Stimulated activated CD4-positive, alpha-beta T cell treated with anti-CD3 and anti-CD28 coated beads, Interleukin-2, amount 100 ng/mL, for 24 hours (primary cell): ENCODE data around the gene FCAMR.

Source experiments
- DNase-seq, 2 donors: peaks; one replicate each; pipeline ENCODE4 v3.0.0-alpha.2; 2020

The FCAMR gene

GRCh38 chr1:206955476-206956451 lies 14.5 kb downstream of the FCAMR start:
- no peak for DNase-seq

DNA sequence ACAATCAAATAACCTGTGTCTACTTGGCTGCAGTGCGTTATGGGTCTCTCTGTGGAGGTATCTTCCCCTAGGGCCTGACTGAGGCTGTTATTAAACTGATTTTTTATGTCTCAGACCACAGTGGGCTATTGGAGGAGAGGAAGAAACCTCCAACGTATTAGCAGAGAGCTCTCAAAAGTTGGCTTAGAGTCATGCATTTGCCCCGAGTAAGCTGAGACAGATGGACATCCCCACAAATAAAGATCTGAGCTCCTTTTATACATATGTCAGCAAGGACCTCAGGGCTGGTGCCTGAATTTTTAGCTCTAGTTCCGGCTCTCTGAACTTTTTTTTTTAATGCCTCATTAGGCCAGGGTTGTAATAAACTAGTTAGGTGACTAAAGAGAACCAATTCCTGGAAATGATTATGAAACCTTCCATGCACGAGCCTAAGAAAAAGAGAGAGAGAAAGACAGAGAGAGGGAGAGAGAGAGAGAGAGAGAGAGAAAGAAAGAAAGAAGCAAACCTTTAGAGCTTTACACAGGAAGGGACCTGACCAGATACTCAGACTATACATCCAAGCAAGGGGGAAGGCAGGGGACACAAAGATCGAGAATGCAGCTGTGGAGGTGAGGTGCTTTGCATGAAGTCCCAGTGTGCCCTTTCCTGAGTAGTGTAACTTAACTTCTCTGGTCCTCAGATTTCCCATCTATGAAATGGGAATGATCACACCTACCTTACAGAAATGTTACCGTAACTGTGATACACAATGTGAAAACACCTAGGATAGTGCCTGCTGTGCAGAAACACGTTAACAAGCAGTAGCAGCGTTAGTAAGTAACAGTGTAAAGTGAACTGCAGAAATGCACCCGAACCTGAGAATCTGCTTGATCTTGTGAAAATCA lies 15.6 kb downstream of the FCAMR start:
- no peak for DNase-seq

DNA sequence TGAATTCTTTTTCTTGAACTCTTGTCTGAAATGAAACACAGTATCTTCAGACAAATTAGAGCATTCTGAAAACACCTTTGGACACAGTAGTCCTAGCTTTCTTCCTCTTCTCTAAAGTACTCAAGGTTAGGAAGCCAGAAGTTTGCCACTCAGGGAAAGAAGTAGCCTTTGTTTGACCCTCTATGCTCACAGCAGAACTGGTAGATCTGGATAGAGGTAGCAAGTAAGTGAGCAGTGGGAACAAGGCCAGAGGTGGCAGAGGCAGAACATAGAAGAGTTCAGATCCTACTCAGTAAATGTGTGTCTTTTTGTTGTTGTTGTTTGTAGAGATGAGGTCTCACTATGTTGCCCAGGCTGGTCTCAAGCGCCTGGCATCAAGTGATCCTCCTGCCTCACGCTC lies 16.6 kb downstream of the FCAMR start:
- DNase-seq = no peak

DNA sequence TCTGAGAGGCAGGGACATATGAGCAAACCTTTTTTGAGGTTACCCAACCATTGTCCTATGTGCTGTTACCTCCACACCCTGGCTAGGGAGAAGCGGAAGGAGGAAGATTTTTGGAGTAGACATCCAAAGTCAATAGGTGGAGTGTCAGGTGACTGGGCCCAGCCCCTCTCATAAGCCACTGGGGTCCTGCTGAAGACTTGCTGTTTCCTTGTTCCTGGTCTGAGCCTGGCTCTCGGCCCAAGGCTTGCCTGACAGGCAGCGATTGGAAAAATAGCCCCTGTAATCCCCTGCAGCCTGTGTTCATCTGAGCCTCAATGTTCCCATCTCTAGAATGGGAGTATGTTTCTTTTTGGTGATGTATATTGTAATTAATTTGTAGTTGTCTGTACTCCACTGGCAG lies 17.1 kb downstream of the FCAMR start:
- no peak for DNase-seq

- no peak for DNase-seq
Observed at GRCh38 chr1:206952171-206952570, 18.1 kb downstream of the FCAMR start.

GRCh38 chr1:206951318-206952100 lies 18.8 kb downstream of the FCAMR start:
- DNase-seq = no peak

GRCh38 chr1:206949641-206950040 lies 20.6 kb downstream of the FCAMR start:
- DNase-seq = no peak

GRCh38 chr1:206949208-206949607 lies 21.1 kb downstream of the FCAMR start:
- DNase-seq = no peak

- DNase-seq = no peak
Observed at GRCh38 chr1:206947255-206947654, 23.0 kb downstream of the FCAMR start.

DNA sequence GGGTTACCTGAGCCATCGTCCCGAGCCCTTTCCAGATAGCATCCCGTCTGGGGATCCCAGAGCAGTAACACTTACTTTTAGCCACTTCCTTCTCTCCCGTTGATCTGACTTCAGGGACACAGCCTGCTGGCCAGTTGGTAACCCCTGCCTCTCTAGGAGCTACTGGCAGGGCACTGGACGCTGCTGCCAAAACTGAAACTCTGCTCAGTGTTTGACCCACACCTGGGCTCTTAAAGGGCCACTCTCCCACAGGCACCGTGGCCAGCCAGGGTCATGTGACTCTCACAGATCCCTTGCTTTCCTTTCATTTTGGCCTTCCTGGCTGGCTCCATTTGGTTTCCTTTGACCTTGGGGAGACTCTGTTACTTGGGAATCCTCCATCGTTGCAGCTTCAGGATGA lies 24.0 kb downstream of the FCAMR start, which contains the start of gene PIGR:
Gene PIGR, minus strand, starts transcription at position 206 of the 400 bp plus-strand sequence. CDS start 5,935 bp downstream, outside the sequence.
- no peak for DNase-seq

- DNase-seq = no peak
Observed at GRCh38 chr1:206945779-206946178, 24.5 kb downstream of the FCAMR start.

DNA sequence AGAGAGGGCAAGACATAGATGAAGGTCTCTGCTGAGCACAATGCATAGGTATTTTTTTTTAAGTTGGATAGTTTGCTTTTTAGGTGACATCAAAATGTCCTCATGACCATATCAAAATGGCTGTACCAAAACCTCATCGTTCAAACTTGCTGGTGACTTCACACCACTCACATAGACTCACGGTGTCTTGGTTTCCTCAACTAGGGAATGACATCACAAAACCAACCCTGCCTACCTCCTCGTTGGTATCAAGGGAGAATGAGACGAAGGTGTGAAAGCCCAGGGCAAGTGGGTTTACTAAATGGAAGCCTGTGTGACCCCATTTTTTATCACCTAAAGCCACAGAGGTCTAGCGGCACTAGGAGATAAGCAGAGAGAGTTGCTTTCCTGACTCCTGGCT lies 25.6 kb downstream of the FCAMR start:
- no peak for DNase-seq

DNA sequence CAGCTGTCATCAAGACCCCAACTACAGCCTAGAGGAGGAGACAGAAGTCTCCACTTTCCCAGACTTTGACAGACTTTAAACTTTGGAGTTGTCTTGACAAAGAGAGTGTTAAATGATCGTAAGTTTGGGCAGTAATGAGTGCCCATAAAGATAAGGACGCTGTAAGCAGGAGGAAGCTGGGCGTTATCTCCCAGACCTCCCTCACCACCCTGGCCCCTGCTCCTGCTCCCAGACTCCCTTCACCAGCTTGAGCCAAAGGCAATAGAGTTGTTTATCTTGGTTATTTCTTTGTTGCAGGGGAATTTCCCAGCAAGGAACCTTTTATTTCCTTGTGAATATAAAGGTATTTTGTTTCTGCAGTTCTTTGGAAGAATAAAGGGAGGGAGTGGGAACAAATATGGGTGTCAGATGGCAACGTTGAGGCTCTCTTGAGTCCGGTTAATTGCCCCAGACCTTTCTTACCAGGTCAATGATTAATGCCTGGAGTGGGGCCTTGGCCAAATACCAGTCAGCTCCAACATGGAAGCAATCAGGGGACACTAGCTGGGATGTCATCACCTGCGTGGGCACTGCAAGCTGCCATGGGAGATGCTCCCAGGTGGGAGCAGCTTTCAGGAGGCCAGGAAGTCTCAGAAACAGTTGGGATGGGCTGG lies 28.4 kb downstream of the FCAMR start:
- no peak for DNase-seq

- no peak for DNase-seq
Observed at GRCh38 chr1:206940588-206940936, 29.7 kb downstream of the FCAMR start.

- DNase-seq = no peak
Observed at GRCh38 chr1:206939841-206940587, 30.2 kb downstream of the FCAMR start.

DNA sequence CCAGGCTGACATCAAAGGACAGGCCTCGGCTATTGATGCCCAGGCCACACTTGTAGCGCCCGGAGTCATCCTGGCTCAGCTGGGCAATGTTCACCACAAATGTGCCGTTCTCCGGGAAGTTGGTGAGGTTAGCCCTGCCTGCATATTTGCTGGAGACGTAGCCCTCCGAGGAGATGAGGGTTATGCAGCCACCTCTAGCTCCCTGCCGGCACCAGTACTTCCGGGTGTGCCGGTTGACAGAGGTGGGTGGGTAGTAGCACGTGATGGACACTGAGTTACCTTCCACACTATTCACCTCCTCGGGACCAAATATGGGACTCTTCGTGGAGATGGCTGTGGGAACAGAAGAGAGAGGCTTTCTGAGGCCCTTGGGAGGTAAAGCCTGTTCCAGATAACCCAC lies 31.1 kb downstream of the FCAMR start:
- no peak for DNase-seq

DNA sequence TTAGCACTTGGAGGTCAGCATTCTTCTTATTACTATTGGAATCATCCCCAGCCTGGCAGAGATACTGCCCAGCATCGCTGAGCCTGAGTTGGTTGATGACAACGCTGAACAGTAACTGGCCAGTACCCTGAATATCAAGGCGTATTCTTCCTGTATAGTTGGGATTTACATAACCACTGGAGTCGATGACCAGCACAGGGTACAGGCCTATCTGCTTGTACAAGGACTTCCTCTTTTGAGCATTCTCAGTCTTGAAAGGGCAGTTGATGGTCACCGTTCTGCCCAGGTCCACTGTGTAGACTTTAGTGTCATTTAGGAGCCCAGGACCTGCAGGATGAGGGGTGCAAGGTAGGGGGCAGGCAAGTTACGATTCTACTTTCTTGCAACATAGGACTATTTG lies 32.8 kb downstream of the FCAMR start:
- no peak for DNase-seq

DNA sequence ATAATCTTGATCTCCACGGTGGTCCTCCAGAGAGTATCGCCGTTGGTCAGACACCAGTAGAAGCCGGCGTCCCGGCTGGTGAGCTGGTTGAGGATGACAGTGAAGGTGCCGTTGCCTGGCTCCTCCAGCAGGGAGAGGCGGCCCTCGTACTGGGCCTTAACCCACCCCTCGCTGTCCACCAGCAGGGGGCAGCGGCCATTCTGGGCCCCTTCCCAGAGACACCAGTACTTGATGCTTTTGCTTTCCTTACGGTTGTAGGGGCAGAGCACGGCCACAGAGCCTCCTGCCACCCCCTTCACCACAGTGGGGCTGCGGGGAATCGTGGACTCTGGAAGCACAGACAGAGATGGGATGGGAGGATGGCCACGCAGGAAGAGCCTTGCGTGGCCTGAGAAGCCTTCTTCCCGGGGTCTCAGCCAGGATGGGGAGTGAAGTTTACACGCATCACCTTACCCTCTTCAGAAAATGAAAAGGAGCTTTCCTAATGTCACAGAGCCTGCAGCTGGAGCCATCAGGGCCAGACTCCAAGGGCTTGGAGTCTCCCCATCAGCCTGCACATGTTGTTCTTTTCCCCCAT lies 34.7 kb downstream of the FCAMR start:
- peak; percentile 54 to 69 for DNase-seq

DNA sequence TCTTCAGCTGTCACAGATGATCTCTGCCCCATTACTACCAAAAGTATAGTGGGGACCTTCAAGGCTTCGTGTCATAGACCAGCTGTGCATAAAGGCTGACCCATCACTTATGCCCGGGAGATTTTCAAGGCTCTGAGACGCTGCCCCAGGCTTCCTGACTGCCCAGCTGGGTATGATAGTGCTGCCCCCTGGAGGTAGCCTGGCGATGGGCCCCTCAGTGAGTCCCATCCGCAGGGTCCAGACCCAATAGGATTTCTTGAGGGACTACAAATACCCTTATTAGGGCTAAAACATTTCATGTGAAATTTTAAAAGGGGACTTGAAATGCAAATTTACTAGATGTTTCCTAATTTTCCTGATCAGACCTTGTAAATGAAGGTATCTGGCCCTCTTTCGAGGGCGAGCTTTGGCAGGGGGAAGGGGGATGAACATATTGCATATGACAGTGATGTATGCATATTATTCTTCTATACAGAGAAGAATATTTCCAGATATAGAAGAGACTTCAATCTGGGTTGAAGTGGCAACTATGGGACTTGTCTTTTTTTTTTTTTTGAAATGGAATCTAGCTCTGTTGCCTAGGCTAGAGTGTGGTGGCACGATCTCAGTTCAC lies 36.8 kb downstream of the FCAMR start:
- peak; percentile 78 to 83 for DNase-seq

GRCh38 chr1:206932177-206932576 lies 38.1 kb downstream of the FCAMR start:
- no peak for DNase-seq

DNA sequence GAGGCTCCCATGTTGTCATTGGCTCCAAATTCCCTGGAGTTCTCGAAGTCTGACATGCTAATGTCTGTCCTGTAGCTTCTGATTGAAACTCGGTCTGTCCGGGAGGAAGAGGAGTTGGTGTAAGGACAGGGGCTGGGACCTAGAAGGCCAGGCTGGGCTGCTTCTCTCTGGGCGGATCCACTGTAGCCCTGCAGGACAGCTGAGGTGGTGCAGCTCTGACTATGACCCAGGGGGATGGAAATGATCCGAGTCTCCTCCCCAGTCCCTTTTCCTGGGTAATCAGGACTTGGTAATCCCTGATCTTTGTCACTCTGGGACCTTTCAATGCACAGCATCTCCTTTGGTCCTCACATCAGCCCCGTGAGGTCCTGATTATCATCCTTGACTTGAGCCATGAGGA lies 38.6 kb downstream of the FCAMR start:
- DNase-seq = no peak
